GM19467 (cell line): ENCODE measurements around the gene NAV3.

Experiments used
- ATAC-seq: cut with Tn5 transposase; IDR thresholded peaks from one replicate; pipeline ENCODE4 v1.9.1; 2021; ENCODE audit warnings: mild to moderate bottlenecking, moderate library complexity; ENCODE audit not compliant: unreplicated experiment

The NAV3 gene

GRCh38 chr12:77918046-77918445 lies 87.4 kb downstream of the NAV3 start:
- ATAC-seq: no peak

- ATAC-seq: no peak
Observed at GRCh38 chr12:77919450-77919849, 88.8 kb downstream of the NAV3 start.

- no peak for ATAC-seq
Observed at GRCh38 chr12:77923882-77924281, 93.2 kb downstream of the NAV3 start.

GRCh38 chr12:77924703-77925102 lies 94.0 kb downstream of the NAV3 start:
- no peak for ATAC-seq

- peak; percentile 100 for ATAC-seq
Observed at GRCh38 chr12:77925536-77926108, 94.9 kb downstream of the NAV3 start.

- ATAC-seq: no peak
Observed at GRCh38 chr12:77928078-77928477, 97.4 kb downstream of the NAV3 start.

GRCh38 chr12:77932216-77932615 lies 101.5 kb downstream of the NAV3 start:
- no peak for ATAC-seq

- no peak for ATAC-seq
Observed at GRCh38 chr12:77938301-77938700, 107.6 kb downstream of the NAV3 start.

- ATAC-seq: no peak
Observed at GRCh38 chr12:77940011-77940423, 109.3 kb downstream of the NAV3 start.

- no peak for ATAC-seq
Observed at GRCh38 chr12:77940567-77940966, 109.9 kb downstream of the NAV3 start.

- ATAC-seq: no peak
Observed at GRCh38 chr12:77941401-77941800, 110.7 kb downstream of the NAV3 start.

GRCh38 chr12:77943466-77943865 lies 112.8 kb downstream of the NAV3 start:
- ATAC-seq: no peak

- ATAC-seq: no peak
Observed at GRCh38 chr12:77946541-77947061, 115.9 kb downstream of the NAV3 start.

- no peak for ATAC-seq
Observed at GRCh38 chr12:77947330-77947729, 116.6 kb downstream of the NAV3 start.

GRCh38 chr12:77947746-77948145 lies 117.1 kb downstream of the NAV3 start:
- no peak for ATAC-seq

GRCh38 chr12:77949943-77950342 lies 119.2 kb downstream of the NAV3 start:
- no peak for ATAC-seq

- ATAC-seq: no peak
Observed at GRCh38 chr12:77953528-77954205, 123.0 kb downstream of the NAV3 start.

- no peak for ATAC-seq
Observed at GRCh38 chr12:77954206-77954555, 123.5 kb downstream of the NAV3 start.

- ATAC-seq: no peak
Observed at GRCh38 chr12:77957062-77957461, 126.4 kb downstream of the NAV3 start.

- no peak for ATAC-seq
Observed at GRCh38 chr12:77963576-77964178, 133.0 kb downstream of the NAV3 start.

GRCh38 chr12:77965790-77966189 lies 135.1 kb downstream of the NAV3 start:
- no peak for ATAC-seq

- ATAC-seq: no peak
Observed at GRCh38 chr12:77968021-77968420, 137.3 kb downstream of the NAV3 start.
